Measurements from ENCODE around the gene CCDC136.
A peak's percentile ranks its signal among the peaks of the same experiment; 100 is the strongest.

The CCDC136 gene
- total RNA-seq = 0 to 0.26 (median 0.07) reads per million in 18 experiments

DNA sequence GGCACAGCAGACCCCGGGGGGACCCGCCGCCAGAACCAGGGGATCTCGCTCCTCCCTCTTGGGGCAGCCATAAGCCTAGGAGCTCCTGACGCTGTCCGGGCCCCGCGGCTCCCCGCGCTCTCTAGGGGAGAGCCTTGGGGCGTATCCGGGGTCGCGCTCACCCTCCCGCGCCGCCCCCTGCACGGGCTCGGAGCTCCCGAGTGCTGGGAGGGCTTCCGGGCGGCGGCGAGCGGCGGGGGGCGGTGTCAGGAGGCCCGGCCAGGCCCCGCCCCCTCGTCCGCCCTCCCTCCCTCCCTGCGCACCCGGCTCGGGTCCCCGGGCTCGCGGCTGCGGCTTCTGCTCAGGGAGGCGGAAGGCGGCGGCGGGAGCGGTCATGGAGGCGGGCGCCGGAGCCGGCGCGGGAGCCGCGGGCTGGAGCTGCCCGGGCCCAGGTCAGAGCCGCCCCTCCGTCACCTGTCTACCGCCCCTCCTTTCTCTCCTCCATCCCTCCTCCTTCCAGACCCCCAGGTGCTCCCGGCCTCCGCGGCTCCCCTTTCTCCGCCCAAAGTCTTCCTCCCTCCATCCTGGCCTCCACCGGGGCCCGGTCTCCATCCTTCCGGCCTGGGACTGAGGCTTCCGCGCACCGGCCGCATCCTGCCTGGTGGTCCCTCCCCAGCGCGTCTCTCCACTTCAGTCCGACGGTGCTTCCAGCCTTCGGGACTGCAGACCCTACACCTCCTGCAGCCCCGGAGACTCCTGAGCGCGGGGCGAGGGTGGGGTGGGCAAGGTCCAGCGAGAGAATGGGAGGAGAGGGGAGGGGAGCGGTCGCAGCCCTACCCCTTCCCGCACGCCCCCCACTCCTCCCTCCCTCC, at the start of gene CCDC136:
Gene CCDC136, plus strand, starts transcription at position 848 of the 851 bp plus-strand sequence. CDS start 444 bp downstream, outside the sequence.
- peak; percentile 18 to 41 for DNase-seq

DNA sequence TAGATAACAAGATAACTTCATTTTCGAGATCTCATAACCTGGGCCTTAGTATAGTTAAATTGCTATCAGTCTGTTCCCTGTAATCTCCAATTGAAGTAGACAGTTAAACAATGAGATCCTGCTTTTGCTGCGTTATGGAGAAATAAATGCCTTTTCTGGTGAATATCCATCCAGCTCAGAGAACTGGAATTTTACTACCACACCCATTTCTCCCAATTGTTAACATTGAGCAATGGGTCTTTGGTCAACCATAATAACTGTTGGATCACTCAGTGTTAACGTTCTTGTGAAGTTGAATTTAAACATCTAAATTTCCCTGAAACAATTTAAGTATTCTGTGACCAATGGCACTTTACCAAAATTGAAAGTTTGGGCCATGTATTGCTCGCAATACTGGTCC, 49.6 kb upstream of the CCDC136 start:
- DNase-seq = no peak

DNA sequence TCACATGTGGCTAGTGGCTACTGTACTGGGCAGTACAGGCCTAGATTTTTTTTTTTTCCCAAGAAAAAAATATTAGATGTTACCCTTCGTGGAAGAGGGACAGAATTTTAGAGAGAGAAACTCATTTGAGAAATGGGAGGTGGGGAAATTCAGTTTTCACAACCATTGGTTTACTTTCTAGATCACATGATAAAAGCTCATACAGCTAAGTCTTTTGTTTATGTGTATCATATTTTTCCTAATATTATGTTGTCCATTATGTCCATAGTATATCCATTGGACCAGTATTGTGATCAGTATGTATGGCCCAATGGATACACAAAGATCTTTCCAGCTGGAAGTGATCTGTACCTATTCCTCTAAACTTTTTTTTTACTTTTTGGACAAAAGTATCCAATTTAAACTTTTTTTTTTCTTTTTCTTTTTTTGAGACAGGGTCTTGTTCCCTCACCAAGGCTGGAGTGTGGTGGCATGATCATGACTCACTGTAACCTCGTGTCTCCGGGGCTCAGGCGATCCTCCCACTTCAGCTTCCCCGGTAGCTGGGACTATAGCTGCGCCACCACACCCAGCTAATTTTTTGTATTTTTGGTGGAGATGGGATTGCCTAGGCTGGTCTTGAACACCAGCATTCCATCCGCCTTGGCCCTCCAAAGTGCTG, 48.5 kb upstream of the CCDC136 start:
- peak; percentile 53 to 81 for DNase-seq

DNA sequence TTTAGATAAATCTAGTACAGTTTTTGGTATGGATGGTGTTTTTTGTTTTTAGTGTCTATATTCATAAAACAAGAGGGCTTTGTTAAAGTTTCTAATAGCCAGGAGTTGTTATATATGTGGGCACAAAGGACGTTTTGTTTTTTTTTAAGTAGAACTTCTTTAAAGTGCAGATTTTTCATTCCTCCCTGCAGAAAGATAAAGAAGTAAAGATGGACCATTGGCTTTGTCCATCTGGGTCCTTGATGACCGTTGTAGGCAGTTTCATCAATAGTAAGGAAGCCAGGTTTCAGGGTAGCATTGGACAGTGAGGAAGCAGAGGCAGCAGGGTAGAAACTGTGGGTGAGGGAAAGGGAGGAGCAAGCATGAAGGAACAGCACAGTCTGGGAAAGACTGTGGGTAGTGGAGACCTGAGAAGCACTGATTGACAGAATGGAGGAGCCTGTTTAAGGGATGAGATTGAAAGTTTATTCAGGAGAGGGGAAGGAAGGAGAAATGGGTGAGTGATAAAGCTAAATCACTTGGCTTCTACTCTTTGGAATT, 47.3 kb upstream of the CCDC136 start:
- peak; percentile 22 to 56 for DNase-seq

DNA sequence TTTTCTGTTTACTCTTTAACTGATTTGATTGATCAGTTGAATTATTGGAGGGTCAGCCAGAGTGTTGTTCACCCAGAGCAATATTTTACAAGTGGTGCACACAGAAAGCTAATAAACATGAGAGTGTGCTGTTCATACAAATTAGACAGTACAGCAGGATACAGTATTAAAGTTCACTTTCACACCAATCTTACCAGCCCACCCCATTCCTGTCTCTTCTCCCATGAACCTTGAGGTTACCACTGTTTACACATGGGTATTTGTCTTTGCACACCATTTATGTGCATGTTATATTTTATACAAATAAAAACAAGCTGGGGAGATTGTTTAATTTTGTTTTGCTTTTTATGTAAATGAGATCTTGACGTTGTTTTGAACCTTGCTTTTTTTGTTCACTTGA, 46.1 kb upstream of the CCDC136 start:
- no peak for DNase-seq

DNA sequence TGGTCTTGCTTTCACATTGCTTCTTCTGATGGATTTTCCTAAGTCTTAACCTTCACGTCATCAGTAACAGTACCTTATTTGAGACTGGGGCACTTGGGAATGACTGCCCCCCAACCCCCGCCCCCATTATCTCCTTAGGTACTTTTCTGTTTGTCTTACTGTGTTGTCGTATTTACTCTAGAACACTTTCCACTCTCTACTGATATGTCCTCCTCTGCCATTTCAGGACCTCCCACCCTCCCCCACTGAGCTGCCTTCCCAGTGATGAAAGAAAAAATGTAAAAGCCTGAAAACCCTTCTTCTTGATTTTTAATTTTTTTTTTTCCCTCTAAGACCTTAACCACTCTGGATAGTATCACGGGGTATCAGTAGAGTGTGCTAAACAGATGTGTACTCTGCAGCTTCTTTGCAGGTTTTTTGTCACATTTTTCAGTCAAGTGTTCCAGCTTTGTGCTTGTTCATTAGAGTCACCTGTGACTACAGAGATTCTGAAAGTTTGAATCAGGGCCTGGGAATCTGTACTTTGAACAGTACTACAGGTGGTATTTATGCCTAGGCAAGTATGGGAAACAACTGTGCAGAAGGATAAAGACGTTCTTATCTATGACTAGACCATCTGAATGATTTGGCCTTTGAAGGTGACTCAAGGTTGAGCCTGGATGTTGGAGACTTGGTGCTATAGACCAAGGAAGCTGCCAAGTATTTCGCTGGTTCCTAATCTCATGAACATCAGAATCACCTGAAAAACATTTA, 44.3 kb upstream of the CCDC136 start:
- no peak for DNase-seq

DNA sequence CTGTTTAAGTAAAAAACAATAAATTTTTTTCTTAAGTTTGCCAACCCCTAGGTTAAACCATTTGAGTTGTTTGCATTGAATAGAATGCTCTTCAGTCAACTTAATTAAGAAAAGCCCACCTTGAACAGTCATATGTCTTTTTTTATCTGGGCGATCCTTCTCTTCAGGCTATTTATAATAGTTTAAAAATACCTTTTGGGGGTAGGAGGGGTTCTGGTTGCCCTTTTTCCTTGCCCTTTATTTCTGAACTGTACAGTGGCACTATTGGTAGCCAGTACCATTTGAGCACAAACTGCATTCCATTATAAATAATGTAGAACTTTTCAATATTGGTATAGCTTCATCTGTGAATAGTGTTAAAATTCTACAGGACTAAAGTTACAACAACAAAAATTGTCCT, 39.5 kb upstream of the CCDC136 start:
- DNase-seq = no peak

DNA sequence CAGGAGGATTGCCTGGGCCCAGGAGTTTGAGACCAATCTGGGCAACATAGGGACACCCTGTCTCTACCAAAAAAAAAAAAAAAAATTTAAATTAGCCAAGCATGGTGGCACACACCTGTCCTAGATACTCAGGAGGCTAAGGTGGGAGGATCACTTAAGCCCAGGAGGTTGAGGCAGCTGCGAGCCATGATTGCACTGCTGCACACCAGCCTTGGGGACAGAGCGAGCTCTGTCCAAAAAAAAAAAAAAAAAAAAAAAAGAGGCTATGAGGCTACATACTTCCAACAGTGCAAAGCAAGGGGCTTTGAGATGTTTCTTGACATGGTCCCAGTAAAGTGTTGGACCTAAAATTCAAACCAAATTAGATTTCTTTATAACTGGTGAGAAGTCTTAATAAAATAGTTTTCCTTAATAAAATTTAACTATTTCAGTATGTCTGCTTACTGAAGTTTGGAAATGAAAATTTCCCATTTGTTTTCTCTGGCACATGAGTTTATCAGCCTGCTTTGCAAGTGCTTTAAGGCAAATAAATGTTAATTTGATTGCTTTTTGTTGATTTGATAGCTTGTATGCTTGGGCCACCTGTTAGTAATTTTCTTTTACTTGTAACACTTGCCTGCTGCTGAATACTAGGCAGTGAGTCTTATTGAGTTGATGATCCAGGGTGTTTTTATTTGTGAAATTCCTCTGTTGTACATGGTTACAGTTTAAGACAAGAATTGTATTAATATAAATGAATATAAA, 36.5 kb upstream of the CCDC136 start:
- no peak for DNase-seq

DNA sequence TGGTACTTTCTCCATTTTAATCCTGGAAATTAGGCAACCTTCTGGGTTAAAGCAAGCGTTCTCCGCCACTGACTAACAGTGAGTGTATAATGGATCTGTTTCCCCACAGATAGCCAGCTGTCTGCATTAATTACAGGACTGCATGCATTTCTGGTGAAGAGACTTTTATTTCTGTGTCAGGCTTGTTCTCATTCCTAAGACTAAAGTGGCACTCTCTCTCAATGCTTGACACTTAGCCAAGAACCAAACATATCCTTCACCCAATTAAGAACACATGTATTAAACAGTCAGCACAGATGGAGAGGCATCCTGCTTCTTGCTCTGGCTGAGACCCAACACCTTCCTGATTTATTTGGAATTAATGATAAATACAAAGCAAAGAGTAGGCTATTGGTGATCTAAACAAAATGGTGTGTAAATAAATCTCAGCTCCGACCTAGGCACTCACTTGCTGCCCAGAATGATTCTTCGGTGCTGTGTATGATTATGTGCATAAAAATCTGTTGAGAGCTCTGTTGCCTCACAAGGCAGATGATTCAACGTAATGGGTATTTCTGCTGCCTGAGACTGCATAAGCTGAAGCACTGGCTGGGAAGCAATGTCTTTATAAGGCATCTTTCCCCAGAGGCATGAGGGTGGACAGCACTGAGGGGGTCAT, 35.8 kb upstream of the CCDC136 start:
- DNase-seq = no peak

DNA sequence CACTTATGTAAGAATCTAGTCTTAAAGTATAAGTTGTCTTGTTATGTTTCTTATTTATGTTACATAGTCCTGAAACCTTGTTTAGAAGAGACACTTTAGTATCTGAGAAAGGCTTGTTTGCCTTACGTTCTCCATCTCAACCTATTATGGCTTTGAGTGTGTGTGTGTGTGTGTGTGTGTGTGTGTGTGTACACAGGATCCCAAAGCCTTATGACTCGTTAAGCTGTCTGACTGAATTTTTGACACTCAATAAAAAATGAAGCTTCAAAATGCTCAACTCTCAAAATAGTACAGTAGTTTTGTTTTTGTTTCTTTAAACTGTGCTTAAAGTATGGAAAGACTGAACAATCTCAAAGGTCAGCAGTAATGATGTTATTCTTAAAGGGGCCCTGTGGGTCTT, 34.6 kb upstream of the CCDC136 start:
- DNase-seq = no peak

DNA sequence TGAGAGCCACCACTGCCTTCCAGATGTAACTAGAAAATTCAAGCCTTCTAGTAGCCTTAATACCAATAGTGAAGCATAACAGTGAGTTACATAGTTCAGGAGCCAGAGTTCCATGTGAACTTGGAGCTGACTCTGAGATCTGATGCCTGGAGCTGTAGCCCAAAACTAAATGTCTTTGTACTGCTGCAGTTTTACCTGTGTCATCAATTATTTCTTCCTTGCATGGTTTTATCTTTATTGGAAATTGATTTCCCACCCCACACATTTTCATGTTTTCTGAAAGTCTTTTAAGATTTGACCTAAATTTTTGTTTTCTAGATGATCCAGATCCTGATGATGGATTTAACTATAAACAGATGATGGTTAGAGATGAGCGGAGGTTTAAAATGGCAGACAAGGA, 33.2 kb upstream of the CCDC136 start:
- DNase-seq = no peak

DNA sequence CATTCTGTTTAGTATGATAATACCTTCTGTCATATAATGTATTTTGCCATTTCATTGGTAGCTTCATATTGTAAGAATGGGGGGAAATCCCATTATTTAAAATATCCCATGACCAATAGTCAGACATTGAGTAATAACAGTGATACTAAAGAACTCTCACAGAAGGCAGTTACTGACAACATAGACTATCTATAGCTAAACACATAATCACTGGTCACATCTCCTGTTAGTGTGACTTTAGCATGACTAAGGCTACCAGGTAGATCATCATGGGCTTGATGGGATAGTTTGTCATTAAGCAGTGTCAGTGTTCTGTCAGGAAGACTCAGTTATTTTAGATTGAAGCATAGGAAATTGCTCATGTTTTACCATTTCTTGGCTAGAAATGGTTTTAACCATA, 32.5 kb upstream of the CCDC136 start:
- DNase-seq = peak in 1 of 2 donors; percentile 11

DNA sequence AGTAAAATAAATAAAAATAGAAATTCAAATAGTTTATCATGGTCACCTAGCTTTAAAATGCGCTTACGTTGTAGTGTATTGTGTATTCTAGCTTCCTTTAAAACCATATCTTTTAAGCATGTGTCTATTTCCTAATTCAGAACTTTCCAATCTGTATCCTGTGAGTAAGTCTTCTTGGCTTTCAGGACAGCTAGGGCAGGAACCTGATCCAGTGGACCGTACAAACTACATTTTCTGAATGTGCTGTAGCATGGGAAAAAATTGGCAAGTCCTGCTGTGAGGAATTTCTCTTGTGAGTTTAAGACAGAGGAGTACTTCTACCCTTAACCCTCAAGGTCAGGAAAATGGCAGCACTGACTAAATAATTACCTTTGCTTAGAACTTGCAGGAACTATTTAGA, 28.2 kb upstream of the CCDC136 start:
- no peak for DNase-seq

DNA sequence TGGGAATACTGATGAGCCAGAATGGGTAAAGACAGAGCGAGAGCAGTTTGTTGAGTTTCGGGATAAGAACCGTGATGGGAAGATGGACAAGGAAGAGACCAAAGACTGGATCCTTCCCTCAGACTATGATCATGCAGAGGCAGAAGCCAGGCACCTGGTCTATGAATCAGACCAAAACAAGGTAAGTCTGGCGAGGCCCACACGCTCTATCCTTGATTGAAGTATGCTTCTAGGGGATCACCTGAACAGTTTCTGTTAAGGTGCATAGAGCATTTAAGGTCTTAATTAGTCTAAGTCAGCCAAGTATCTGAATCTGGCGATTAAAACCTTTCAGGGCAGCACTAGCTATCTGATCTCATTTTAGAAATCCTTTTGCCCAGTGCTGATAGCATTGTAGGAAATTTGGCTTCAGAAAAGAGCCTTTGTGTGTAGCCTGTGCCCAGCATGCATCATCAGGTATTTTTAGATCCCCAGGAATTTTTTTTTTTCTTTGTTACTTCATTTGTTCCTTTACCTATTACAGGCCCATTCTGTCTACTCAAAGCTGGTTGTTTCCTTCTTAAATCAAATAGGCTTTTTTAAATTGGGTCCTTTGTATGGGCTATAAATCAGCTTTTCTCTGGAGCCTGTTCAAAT, 24.2 kb upstream of the CCDC136 start:
- DNase-seq = no peak

DNA sequence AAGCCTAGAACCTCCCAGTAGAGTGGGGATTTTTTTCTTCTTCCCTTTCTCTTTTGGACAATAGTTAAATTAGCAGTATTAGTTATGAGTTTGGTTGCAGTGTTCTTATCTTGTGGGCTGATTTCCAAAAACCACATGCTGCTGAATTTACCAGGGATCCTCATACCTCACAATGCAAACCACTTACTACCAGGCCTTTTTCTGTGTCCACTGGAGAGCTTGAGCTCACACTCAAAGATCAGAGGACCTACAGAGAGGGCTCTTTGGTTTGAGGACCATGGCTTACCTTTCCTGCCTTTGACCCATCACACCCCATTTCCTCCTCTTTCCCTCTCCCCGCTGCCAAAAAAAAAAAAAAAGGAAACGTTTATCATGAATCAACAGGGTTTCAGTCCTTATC, 21.5 kb upstream of the CCDC136 start:
- no peak for DNase-seq

DNA sequence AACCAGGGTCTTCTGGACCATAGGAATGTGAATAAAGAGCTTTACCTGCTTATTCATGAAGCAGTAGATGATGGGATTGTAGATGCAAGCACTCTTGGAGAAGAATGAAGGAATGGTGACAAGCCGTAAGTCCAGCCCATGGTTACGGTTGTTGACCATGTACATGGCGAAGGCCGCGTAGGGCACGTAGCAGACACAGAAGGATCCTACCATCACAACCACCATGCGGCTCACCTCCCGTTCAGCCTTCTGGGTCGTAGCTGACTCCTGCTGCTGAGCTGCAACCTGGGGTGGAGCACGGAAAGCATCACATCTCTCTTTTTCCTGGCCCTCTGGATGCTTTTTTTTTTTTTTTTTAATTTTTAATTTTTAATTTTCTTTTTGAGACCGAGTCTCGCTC, 18.2 kb upstream of the CCDC136 start:
- DNase-seq = no peak

DNA sequence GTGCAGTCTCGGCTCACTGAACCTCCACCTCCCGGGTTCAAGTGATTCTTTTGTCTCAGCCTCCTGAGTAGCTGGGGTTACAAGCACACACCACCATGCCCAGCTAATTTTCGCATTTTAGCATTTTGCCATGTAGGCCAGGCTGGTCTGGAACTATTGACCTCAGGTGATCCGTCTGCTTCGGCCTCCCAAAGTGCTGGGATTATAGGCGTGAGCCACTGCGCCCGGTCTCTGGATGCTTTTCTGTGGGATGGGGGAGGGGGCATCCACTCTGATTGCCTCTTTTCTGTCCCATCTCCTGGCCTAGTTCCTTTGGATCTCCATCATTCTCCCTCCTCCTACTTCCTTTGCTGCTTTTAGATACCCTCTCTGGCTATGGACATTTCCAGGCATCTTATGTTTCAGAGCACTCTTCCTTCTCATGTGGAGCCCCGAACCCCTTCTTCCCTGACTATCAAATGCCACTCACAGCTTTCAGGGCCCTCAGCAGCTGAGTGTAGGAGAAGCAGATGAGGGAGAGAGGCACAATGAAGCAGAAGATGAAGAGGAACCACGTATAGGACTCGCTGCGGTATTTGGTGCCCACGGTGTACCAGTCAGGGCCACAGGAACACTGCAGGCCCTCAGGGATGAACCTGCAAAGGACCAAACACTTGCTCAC, 17.6 kb upstream of the CCDC136 start:
- no peak for DNase-seq

DNA sequence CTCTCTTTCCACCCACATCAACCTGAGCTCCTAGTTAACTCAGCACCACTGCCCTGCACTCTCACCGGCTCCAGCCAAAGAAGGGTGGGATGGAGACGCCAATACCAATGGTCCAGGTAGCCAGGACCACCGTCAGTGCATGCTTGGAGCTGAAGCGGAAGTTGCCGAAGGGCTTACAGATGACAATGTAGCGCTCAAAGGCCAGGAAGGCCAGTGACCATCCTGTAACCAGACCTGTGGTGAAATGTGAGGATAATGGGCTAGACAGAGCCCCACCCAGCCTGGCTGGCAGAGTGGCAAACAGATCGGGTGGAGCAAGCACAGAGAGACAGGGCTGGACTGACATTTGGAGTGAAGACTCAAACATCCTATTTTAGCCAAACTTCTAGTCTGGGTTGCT, 16.8 kb upstream of the CCDC136 start:
- DNase-seq = no peak

DNA sequence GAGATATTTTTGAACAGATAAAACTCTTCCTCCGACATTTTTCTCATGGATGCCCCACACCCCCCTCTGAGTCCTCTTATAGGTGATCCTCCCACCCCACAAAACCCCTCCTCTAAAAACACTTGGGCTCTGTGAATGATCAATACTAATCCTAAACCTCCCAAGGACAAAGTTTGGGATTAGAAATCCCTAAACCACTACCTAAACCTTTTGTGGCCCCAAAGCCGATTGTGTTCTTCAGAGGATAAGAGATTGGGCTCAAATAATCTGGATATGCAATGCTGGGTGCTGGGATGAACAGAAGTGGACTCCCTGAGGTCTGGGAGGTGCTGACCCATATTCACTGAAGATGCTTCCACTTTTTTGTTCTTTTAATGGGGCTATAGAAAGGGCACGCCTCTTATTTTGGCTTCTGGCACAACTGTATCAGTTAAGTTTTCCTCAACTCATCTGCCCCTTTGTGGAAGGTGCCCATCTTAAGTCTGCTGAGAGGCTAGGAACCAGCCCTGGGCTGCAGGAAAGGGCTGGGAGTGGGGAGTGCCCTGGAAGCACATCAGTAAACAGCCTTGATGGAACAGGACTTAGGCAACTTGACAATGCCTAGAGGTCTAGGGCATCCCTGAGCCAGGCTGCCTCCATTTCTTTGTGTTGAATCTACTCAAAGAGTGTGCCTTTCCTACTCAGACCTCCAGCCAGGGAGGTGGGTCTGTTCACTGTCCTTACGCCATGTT, 15.9 kb upstream of the CCDC136 start, which contains the start of gene OPN1SW:
Gene OPN1SW, minus strand, starts transcription at position 51 of the 731 bp plus-strand sequence. Its CDS starts 13 bp downstream, at position 38.
- DNase-seq = no peak

Measured in inflammatory macrophage (primary cell).